Activated CD4-positive, alpha-beta T cell treated with anti-CD3 and anti-CD28 coated beads, Interleukin-2, Interleukin-6, amounts not matched to agents 100 ng/mL and 50 ng/mL, durations not matched to agents 16 hours and 8 hours (primary cell): ENCODE measurements around the gene TSPAN18.

Experiments
- DNase-seq: peaks from one replicate; pipeline ENCODE4 v3.0.0-alpha.2; 2020

The TSPAN18 gene

GRCh38 chr11:44804449-44805437, 78.0 kb downstream of the TSPAN18 start:
- DNase-seq: no peak

DNA sequence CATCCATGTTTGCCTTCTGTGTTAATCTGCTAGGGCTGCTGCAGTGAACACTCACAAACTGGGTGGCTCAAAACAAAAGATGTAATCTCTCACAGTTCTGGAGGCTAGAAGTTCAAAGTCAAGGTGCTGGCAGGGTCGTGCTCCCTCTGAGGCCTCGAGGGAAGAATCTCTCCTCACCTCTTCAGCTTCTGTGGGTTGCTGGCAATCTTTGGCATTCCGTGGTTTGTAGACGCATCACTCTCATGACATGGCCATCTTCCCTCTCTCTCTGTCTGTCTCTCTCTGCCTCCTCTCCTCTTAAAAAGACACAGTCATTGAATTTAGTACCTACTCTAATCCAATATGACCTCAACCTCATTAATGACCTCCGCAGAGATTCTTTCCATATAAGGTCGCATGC, 78.8 kb downstream of the TSPAN18 start:
- no peak for DNase-seq

GRCh38 chr11:44808053-44808753, 81.4 kb downstream of the TSPAN18 start:
- DNase-seq: no peak

DNA sequence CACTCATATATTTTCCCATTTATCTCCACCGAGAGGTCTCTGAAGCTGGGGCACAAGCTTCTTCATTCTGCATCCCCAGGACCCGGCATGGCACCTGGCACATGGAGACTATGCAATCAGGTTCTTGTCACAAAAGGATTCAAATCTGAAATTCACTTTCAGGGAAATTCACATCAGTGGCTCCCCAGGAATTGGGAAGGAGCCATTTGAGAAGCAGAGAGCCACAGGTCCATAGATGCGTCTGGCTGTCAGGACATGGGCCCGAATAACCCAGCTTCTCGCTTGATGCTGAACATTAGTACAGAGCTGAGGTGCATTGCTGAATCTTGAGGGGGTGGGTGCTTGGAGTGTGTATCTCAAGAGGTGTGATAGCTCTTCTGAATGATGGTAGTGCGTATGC, 82.5 kb downstream of the TSPAN18 start:
- no peak for DNase-seq

DNA sequence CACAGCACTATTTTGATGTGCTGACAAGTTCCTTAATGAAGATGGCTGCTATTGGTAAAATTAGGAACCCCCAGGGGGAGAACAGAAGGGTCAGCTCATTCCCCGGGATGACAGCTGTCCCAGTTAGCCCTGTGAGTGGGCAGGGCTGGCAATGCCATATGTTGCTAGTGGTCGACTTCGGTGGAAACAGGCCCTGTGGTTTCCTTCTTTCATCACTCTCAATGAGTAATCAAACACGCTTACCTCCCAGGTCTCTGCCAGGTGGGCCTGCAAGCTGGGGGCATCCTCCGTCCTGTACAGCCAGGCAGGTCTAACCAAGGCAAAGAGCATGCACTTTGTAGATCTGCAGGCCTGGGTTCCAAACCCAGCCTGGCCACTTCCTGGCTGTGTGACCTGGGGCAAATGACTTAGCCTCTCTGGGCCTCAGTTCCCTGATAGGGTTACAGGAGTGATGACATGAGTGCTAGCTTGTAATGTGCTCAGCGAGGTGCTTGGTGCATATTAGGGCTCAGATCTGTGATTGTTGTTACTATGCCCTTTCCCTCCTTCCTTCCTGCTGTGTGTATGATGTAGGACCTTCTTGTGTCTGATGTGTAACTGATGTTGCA, 85.2 kb downstream of the TSPAN18 start:
- no peak for DNase-seq

DNA sequence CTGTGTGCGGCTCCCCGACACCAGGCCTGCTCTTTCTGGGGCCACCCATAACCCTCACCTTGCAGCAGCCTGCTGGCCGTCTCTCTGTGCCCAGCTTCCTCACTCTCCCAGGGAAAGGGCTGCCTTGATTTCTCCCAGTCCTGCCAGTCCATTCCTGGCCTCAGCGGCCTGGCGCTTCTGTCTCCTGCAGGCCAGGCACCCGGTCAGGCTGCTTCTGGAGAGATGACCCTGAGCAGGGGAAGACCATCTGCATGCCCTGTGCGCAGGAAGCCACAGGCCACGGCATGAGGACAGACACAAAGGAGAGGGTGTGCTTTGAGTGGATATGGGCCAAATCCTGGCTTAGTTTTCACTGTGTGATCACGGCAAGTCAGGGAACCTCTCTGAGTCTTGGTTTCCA, 86.2 kb downstream of the TSPAN18 start:
- DNase-seq: no peak

GRCh38 chr11:44813401-44813800, 86.6 kb downstream of the TSPAN18 start:
- DNase-seq: no peak

DNA sequence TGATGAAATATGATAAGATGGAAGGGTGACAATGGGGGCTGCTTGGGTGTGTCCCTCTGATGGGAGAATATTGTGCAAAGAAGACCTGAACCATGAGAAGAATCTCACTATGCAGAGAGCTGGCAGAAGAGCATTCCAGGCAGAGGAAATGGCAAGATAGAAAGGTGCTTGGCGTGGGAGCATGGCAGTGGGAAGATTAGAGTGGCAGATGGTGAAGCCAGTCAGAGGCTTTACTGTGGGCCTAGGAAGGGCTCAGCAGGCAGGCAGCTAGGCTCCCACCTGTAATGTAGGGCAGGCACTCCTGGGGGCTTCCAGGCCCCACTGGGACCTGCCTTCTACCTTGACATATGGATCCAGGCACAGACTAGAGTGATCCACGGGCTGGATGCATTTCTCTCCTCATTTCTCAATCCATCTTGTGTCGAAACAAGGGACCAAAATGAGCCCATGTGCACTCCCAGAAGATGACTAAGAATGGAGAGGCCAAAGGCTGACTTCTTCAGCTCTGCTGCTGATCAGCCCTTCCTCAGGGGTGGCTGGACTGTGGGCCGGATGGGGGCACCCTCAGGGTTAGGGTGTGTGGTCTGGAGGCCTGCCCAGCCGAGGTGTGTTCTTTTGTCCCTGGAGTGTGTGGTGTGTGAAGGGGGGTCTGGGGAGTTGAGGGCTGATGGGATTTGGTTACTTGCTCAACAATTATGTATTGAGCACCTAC, 88.3 kb downstream of the TSPAN18 start:
- DNase-seq: no peak

GRCh38 chr11:44815917-44816456, 89.2 kb downstream of the TSPAN18 start:
- no peak for DNase-seq

DNA sequence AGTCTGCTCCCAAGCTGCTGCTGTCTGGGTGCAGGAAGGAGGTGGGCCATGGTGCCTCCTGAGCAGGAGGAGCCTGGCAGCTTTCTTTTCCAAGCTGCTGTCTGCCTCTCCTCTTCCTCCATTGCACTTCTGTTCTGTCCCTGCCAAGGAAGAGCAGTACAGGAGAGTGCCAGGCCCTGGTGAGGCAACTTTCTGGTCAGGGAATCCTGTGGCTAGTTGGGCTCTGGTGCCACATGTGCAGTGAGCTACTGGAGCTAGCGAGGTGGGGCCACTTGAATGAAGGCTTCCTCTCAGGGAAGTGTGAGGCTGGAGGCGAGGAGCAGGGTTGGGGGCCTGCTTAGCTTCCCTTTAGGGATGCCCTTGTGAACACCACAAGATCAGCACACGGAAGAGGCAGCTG, 90.0 kb downstream of the TSPAN18 start:
- no peak for DNase-seq

DNA sequence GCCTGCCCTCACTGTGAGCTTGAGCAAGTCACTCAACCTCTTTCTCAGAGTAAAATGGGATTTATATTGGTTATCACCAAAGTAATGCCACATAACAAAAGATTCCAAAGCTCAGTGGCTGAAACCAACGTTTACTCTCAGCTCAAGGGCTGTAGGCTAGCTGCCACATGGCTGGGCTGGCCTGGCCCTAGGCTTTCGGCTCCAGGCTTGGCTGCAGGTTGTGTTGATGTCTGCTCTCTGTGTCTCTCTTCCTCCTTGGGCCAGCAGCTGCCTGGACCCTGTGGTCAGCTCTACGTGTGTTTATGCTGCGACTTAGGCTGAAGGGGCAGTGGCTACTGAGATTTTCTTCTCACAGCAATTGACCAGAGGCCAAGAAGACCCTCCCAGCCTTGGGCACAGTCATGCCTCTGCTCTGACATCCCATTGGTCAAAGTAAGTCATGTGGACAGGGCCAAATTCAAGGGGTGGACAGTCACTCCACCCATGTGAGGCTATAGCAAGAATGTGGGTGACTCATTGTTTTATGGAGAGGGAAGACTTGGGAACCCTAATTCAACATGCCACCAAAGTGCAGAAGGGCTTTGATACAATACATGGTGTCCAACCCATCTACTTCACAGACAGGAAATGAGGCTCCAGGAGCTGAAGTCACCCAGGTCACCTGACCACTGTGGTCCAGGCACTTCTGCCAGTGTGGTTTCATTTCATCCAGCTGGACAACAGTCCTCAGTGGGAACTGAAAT, 90.6 kb downstream of the TSPAN18 start:
- DNase-seq: no peak

DNA sequence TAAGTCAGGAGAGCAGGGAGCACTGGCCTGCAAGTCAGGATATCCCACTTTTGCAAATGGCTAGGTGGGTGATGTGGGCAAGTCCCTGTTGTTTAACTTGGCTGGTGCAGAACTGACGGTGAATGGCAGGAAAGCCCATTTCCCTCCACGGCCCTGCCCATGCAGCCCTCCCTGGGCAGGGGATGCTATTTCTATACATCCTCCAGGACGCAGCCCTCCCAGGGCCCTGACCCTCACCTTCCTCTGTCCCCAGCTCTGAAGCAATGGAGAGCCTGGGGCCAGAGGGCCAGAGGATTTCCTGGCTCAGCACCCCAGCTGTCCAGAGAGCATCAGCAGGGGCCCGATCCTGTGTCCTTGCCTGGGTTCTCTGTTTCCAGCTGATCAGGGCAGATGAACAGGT, 91.3 kb downstream of the TSPAN18 start:
- DNase-seq: no peak

- no peak for DNase-seq
Measured at GRCh38 chr11:44819346-44819745, 92.6 kb downstream of the TSPAN18 start.

DNA sequence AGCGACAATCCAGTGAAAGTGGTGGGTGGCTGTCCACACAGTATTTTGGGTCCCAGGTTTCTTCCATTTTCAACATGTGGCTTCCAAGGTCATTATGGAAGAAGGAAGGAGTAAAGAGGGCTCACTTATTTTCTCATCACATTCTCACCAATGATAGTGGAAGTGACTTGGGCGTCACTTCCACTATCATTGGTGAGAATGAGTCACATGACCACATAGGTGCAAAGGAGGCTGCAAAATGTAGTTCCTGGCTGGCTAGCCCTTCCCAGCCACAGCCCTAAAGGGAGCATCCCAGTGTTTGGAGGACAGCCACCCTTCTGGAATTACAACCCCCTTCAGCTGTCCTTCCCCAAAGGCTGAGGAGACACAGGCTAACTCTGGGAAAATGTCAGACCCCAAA, 95.6 kb downstream of the TSPAN18 start:
- DNase-seq: no peak

DNA sequence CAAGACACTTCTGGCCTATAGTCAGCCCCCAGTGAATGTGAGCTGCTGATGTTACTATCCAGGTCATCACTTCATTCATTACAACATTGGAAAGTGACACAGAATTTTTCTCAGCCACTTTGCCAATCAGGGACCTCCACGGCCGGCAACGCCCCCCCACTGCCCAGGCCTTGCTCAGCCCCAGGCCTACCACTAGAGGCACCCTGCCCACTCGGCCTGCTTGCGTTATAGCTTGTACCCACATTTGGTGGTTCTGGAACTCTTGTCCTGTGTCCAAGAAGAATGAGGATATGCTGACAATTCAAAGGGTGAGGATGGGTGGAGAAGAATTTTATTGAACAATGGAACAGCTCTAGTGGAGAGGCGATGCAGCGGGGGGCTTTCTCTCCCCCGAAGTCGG, 96.2 kb downstream of the TSPAN18 start:
- DNase-seq: no peak

DNA sequence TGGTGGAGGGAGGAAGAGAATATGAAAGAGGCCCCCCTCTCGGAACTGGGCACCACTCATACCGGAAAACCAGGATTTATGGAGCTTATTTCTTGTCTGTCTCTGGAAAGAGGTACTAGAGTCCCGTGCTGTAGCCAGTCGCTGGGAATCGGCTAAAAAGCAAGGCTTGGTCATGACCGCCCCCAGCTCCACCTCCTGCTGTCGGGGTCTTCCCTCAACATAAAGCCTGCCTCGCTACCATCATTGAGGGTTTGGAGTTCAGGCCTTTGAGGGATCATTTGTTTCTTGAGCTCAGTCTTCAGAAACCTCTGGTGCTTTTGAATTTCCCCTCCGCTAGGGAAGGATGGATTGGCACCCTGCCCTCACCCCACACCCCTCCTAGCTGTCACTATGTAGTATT, 97.1 kb downstream of the TSPAN18 start:
- no peak for DNase-seq

DNA sequence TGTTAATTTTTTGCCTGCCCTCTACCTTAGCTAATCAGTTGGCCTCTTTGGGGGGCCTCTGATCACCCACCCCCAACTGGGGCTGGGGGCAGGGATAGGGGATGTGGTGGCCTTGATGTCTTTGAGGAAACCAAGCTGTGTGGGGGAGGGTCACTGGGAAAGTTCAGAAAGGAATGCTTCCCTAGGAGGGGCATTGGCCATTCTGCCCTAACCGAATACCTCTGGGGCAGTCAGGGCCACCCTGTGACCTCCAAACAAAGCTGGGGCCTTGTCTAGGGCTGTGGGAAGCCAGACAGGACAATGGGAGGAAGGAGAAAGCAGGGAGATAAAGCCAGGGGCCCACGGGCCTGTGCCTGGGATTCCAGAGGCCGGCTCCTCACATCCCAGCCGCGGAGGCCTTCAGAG, 97.5 kb downstream of the TSPAN18 start:
- no peak for DNase-seq

GRCh38 chr11:44825058-44825785, 98.5 kb downstream of the TSPAN18 start:
- no peak for DNase-seq

DNA sequence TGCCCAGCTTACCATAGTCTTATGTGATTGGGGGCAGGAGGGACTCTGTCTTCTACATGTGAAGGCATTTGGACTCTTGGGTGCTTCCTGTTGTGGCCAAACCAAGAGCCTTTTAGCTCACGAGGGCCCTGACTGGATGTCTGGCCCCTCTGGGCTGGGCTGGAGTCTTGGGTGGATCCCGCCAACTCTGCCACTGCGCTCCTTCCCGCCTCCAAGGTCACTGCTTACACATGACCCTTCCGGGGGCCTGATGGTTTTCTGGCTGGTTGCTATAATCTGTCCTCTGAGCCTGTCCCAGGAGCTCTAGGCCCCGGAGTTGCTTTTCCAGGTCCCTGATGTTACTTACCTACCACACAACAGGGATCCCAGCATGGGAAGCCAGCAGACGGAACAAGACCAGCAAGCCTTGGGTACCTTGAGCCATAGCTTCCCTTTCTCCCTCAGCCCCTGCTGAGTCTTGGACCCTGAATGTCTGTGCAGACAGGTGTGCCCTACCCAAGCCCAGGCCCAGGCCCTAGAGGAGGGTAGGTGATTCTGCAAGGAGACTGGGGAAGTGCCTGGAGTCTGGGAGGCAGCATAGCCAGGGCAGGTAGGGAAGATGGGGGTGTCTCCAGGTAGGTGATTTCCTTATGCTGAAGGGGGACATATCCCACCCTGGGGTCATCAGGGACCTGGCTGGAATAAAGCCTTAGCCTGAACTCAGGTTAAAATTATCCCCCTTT, 100.3 kb downstream of the TSPAN18 start:
- no peak for DNase-seq

DNA sequence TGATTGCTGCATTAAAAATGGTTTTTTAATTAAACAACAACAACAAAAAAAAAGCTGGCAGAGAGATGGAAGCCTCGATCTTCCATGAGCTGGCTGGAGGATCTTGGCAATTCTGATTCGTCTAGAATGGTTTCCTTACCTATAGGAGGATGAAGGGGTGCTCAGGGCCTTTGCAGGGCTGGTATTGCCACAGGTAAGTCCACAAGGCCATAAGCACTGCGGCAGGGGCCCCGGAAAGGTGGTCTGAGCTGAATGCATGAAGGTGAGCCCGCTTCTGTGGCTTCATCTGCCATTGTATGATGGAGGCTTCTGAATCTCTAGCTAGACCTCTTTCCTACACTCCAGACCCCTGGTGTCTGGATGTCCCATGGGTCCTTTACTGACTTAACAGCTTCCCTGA, 101.5 kb downstream of the TSPAN18 start:
- DNase-seq: no peak

DNA sequence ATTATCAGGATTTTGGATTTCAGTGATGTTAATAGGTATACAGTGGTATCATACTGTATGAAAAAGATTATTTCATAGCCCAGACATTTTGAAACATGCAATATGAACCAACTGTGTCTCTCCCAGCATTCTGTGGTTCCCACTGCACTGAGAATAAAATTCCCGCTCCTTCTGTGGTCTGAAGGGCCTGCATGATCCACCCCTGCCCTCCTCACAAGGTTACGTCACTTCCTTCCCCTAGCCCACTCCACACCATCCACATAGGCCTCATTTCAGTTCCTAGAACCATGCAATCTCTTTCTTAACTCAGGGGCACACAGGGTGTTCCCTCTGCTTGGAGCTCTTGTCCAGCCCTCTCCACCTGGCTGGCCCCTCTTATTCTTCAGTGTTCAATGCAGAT, 103.1 kb downstream of the TSPAN18 start:
- no peak for DNase-seq
